ENCODE results near the gene PTPRZ1.

PTPRZ1 gene

GRCh38 chr7:121957626-121958025, 84.7 kb downstream of the PTPRZ1 start:
- DNase-seq = no peak

DNA sequence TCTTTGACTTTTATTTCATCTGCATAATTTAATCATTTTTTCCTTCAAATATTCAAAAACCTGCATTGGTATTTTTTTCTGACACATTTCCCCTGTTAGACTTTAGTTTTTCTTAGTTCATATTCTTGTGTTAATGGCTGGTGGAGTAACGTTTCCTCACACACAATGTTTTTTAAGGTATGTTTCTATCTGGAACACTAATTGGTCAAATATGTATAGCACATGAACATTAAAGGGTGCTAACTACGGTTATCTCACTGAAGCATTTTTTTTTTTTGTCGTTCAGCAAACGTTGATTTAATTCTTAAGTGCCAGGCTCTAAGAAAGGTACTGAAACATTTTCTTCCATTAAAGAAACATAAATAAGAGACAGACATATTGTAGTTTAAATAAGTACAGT, 87.7 kb downstream of the PTPRZ1 start:
- no peak for DNase-seq

GRCh38 chr7:121961089-121961867, 88.3 kb downstream of the PTPRZ1 start:
- DNase-seq = no peak

- no peak for DNase-seq
These were observed 93.4 kb downstream of the PTPRZ1 start for GRCh38 chr7:121966276-121966934.

- DNase-seq = no peak
These were observed 94.0 kb downstream of the PTPRZ1 start for GRCh38 chr7:121966935-121967332.

GRCh38 chr7:121985476-121986030, 112.6 kb downstream of the PTPRZ1 start:
- DNase-seq = no peak

DNA sequence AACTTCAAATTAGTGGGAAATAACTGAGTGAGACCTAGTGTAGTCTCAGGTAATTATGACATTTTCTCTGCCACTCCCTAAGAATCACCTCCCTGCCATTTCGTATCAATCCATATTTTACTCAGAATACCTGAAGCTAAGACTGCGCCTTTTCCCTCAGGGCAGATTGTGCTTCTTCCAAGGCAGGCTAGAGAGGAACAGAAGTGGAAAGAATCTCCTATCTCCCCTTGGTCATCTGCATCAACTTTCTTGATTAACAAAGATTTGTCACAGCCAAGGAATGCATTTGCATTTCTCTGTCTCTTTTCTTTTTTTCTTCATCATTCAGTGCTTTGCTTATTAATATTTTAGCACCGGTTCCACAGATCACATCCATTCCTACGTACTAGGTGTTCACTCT, 119.1 kb downstream of the PTPRZ1 start:
- no peak for DNase-seq

GRCh38 chr7:121994625-121995410, 121.9 kb downstream of the PTPRZ1 start:
- DNase-seq = peak; percentile 30 to 55

- DNase-seq = no peak
These were observed 133.7 kb downstream of the PTPRZ1 start for GRCh38 chr7:122006687-122007086.

- no peak for DNase-seq
These were observed 137.2 kb downstream of the PTPRZ1 start for GRCh38 chr7:122010116-122010515.

- DNase-seq = no peak
These were observed 140.1 kb downstream of the PTPRZ1 start for GRCh38 chr7:122013065-122013464.

DNA sequence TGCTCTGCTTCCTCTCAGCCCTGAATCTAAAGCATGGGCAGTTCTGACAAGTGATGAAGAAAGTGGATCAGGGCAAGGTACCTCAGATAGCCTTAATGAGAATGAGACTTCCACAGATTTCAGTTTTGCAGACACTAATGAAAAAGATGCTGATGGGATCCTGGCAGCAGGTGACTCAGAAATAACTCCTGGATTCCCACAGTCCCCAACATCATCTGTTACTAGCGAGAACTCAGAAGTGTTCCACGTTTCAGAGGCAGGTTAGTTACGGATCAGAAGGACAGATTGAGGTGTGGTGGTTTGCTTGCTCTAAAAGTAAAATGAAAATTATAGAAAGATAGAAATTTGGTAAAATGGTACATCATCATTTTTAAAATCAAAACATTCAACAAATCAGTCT, 140.7 kb downstream of the PTPRZ1 start:
- no peak for DNase-seq

DNA sequence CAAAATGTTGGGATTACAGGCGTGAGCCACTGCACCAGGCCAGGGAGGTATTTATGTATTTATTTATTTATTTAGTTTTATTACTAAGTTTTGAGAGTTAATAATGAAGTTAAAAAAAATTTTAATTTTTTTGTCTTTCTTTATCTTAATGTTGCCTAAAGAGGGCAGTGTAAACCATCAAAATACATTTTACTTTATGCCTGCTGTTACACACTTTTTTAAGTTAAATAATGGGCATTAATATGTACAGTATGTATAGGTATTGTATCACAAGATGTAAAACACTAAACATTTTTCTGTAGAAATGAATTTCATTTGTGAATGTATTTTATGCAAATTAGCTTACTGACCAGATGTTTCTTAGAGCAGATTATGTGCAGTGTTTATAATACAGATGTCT, 141.7 kb downstream of the PTPRZ1 start:
- DNase-seq = no peak

GRCh38 chr7:122018032-122018431, 145.1 kb downstream of the PTPRZ1 start:
- DNase-seq = no peak

DNA sequence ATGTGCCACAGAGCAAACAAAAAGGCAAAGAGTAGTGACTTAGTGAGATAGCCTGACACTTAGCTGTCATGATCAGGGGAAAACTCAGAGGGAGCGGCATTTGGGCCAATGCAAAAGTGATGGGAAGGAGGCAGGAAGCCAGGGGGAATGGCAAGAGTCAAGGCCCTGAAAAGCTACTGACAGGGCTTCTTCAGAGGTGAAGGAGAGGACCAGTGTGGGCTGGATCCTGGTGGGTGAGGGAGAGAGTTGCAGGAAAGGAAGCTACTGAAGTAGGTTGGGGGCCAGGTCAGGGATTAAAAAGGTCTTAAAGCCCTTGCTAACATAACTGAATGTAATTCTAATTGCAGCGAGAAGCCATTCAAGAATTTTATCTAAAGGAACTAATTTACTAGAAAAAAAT, 154.1 kb downstream of the PTPRZ1 start:
- DNase-seq = no peak

DNA sequence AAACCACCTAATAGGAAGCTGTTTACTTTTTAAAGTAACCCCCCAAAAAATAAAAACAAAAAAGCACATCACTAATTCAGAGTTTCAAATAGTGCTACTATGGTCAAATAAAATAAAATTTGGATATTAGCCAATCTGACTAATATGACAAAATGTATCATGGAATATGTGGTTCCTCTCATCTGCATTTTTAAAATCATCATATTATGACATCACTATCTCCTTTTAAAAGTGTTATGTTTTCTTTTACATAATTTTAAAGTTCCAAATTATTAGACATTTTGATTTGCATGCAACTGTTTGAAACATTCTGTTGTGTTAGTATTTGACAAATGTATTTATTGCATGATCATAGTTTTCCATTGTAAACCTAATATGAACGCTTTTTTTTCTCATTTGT, 160.7 kb downstream of the PTPRZ1 start:
- DNase-seq = no peak

- DNase-seq = no peak
These were observed 162.9 kb downstream of the PTPRZ1 start for GRCh38 chr7:122035876-122036275.

GRCh38 chr7:122038134-122038533, 165.2 kb downstream of the PTPRZ1 start:
- no peak for DNase-seq

- no peak for DNase-seq
These were observed 165.9 kb downstream of the PTPRZ1 start for GRCh38 chr7:122038904-122039303.

GRCh38 chr7:122040147-122040546, 167.2 kb downstream of the PTPRZ1 start:
- DNase-seq = no peak

- no peak for DNase-seq
These were observed 173.4 kb downstream of the PTPRZ1 start for GRCh38 chr7:122046402-122046801.

- no peak for DNase-seq
These were observed 181.4 kb downstream of the PTPRZ1 start for GRCh38 chr7:122054393-122054792.

GRCh38 chr7:122055073-122055472, 182.1 kb downstream of the PTPRZ1 start:
- DNase-seq = no peak

All from inflammatory macrophage (primary cell).